ENCODE measurements around the gene MYH16. TPM values are rescaled to one million over a fixed set of nuclear protein-coding genes. Genes with fewer than 3 reads are reported as not detected.
"Not testable (repeated sequence)": the region's sequence is repeated elsewhere in the genome, so short reads cannot be mapped to it uniquely, and the experiment has no call there.

Gene MYH16
- polyA plus RNA-seq, 4 donors, result 0.03 to 0.50 TPM; not detected in 2

- DNase-seq (ENCODE audit: low read depth in 4 of 4, low spot score in 3 of 4), result no peak
Measured at GRCh38 chr7:99340659-99341058, 68.0 kb downstream of the MYH16 start.

- DNase-seq (ENCODE audit: low read depth in 4 of 4, low spot score in 3 of 4), result no peak
Measured at GRCh38 chr7:99344061-99344647, 71.5 kb downstream of the MYH16 start.

- DNase-seq (ENCODE audit: low read depth in 4 of 4, low spot score in 3 of 4), result not testable (repeated sequence)
Measured at GRCh38 chr7:99350641-99351040, 78.0 kb downstream of the MYH16 start.

GRCh38 chr7:99352247-99352646 is 79.6 kb downstream of the MYH16 start:
- no peak for DNase-seq (ENCODE audit: low read depth in 4 of 4, low spot score in 3 of 4)

- DNase-seq (ENCODE audit: low read depth in 4 of 4, low spot score in 3 of 4), result no peak
Measured at GRCh38 chr7:99355098-99355497, 82.5 kb downstream of the MYH16 start.

- no peak for DNase-seq (ENCODE audit: low read depth in 4 of 4, low spot score in 3 of 4)
Measured at GRCh38 chr7:99357701-99358490, 85.3 kb downstream of the MYH16 start.

- not testable (repeated sequence) for DNase-seq (ENCODE audit: low read depth in 4 of 4, low spot score in 3 of 4)
Measured at GRCh38 chr7:99358521-99358920, 85.9 kb downstream of the MYH16 start.

- DNase-seq (ENCODE audit: low read depth in 4 of 4, low spot score in 3 of 4), result no peak
Measured at GRCh38 chr7:99359465-99360154, 87.0 kb downstream of the MYH16 start.

Other genes starting within 250 kb of the MYH16 start
- gene SMURF1, start 128.7 kb upstream of the MYH16 start, polyA plus RNA-seq (ENCODE audit: insufficient read length in 4 of 4), result 10 to 100 TPM; 14.7 to 17.8 (median 16.7) TPM
- not detected for gene KPNA7, start 64.7 kb upstream of the MYH16 start, polyA plus RNA-seq (ENCODE audit: insufficient read length in 4 of 4)
- 100 to 1,000 TPM in 3 of 4 donors, 10 to 100 TPM in 1; 98.0 to 109 (median 106) TPM for gene ARPC1A, start 53.1 kb downstream of the MYH16 start, polyA plus RNA-seq (ENCODE audit: insufficient read length in 4 of 4)
- 10 to 100 TPM; 26.5 to 47.6 (median 34.2) TPM for gene ARPC1B, start 101.9 kb downstream of the MYH16 start, polyA plus RNA-seq (ENCODE audit: insufficient read length in 4 of 4)
- gene PDAP1, start 135.8 kb downstream of the MYH16 start, polyA plus RNA-seq (ENCODE audit: insufficient read length in 4 of 4), result 100 to 1,000 TPM; 114 to 140 (median 137) TPM
- 100 to 1,000 TPM in 3 of 4 donors, 10 to 100 TPM in 1; 94.8 to 124 (median 108) TPM for gene BUD31, start 136.1 kb downstream of the MYH16 start, polyA plus RNA-seq (ENCODE audit: insufficient read length in 4 of 4)
- 1 to 10 TPM; 3.9 to 6.9 (median 4.6) TPM for gene PTCD1, start 166.0 kb downstream of the MYH16 start, polyA plus RNA-seq (ENCODE audit: insufficient read length in 4 of 4)
- 10 to 100 TPM; 24.0 to 42.7 (median 29.2) TPM for gene CPSF4, start 166.1 kb downstream of the MYH16 start, polyA plus RNA-seq (ENCODE audit: insufficient read length in 4 of 4)
- 100 to 1,000 TPM; 275 to 470 (median 437) TPM for gene ATP5MF, start 193.3 kb downstream of the MYH16 start, polyA plus RNA-seq (ENCODE audit: insufficient read length in 4 of 4)
- gene ZNF789, start 200.1 kb downstream of the MYH16 start, polyA plus RNA-seq (ENCODE audit: insufficient read length in 4 of 4), result 10 to 100 TPM; 20.2 to 55.7 (median 27.9) TPM
- 10 to 100 TPM; 11.6 to 18.6 (median 15.2) TPM for gene ZNF394, start 227.4 kb downstream of the MYH16 start, polyA plus RNA-seq (ENCODE audit: insufficient read length in 4 of 4)
- 10 to 100 TPM; 14.3 to 16.9 (median 15.0) TPM for gene ZKSCAN5, start 231.8 kb downstream of the MYH16 start, polyA plus RNA-seq (ENCODE audit: insufficient read length in 4 of 4)

All from left renal pelvis (tissue), 4 donors.